Bronchial epithelial cell (primary cell): ENCODE results near the gene TMEM14A. TPM values are rescaled to one million over a fixed set of nuclear protein-coding genes. Genes with fewer than 3 reads are reported as not detected.

Experiments
- DNase-seq: peaks from one replicate; pipeline ENCODE4 v3.0.0-alpha.2; 2010; ENCODE audit warnings: low read depth
- FAIRE-seq: peaks from 2 replicates; lab custom pipeline; 2011; peaks lifted over from hg19 to GRCh38; lab: Jason Lieb, UNC
- H3K27me3 ChIP-seq: 2 replicates; pipeline ENCODE4 v1.5.1; 2011; ENCODE audit warnings: low read length; ENCODE audit not compliant: control insufficient read depth, insufficient read depth
- H3K36me3 ChIP-seq: 2 replicates; pipeline ENCODE4 v1.5.1; 2011; ENCODE audit warnings: low read length; ENCODE audit not compliant: control insufficient read depth, insufficient read depth
- H3K4me3 ChIP-seq: 2 replicates; pipeline ENCODE4 v1.5.1; 2011; ENCODE audit warnings: mild to moderate bottlenecking, low read depth, low read length, control low read depth
- CTCF ChIP-seq: IDR thresholded peaks from 2 replicates; pipeline ENCODE4 v1.5.1; 2011; ENCODE audit warnings: mild to moderate bottlenecking, moderate library complexity, low read length, control low read depth, inconsistent platforms; ENCODE audit not compliant: insufficient read depth, severe bottlenecking
- total RNA-seq: library from RNA; depleted of rRNA; stranded (reverse); fragments of >200 nt; gene quantifications from 2 replicates; pipeline ENCODE4 v1.2.1, GENCODE V29; 2014

Gene TMEM14A
- total RNA-seq, 1 donor from 2014 or later: 22.6 TPM

- Histone ChIP-seq H3K4me3 (no peak overlapping the region), H3K36me3 (no peaks in the 10 kb centered on the region), H3K27me3 (no peaks in the 10 kb centered on the region)
- TF ChIP-seq CTCF: no peak
- FAIRE-seq: no peak
- DNase-seq: no peak
These were observed 13.0 kb upstream of the TMEM14A start for GRCh38 chr6:52657870-52658269.

DNA sequence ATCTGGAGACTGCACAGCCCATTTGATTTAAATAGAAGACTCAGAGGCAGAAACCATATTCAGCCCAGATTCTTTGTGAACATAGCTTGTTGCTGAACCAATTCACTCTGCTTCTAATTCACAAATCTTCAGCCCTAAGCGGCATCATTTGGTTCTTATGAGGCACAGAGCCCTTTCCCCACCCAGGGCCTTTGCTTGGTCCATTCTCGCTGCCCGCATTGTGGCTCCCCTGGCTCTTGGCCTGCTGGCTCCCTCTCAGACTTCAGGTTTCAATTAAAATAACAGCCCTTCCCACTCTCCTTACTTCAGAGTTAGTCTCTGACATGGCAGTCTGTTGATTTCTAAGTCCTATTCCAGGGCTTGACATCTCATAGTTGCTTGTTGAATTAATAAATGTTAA, 9.4 kb upstream of the TMEM14A start:
- DNase-seq (no peak), FAIRE-seq (no peak)
- no peaks in the 10 kb centered on the region for H3K27me3 ChIP-seq
- no peaks in the 10 kb centered on the region for H3K36me3 ChIP-seq
- no peak for TF ChIP-seq CTCF
- no peak overlapping the region for H3K4me3 ChIP-seq

DNA sequence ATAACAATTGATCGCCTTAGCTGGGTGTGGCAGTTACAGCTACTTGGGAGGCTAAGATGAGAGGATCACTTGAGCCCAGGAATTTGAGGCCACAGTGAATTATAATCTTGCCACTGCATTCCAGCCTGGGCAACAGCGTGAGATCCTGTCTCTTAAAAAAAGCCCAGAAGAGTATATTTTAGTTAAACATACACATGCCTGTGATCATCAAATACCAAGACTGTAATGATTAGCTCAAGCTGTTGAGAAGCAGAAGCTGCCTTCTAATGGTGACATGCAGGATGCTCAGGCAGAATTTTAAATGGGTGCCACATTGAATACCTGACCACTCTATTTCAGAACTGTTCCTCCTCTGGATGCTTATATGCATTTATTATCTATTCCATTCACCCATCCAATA, 8.9 kb upstream of the TMEM14A start:
- no peak for FAIRE-seq
- DNase-seq: no peak
- Histone ChIP-seq H3K27me3 (no peaks in the 10 kb centered on the region), H3K36me3 (no peaks in the 10 kb centered on the region), H3K4me3 (no peak overlapping the region)
- no peak for TF ChIP-seq CTCF

DNA sequence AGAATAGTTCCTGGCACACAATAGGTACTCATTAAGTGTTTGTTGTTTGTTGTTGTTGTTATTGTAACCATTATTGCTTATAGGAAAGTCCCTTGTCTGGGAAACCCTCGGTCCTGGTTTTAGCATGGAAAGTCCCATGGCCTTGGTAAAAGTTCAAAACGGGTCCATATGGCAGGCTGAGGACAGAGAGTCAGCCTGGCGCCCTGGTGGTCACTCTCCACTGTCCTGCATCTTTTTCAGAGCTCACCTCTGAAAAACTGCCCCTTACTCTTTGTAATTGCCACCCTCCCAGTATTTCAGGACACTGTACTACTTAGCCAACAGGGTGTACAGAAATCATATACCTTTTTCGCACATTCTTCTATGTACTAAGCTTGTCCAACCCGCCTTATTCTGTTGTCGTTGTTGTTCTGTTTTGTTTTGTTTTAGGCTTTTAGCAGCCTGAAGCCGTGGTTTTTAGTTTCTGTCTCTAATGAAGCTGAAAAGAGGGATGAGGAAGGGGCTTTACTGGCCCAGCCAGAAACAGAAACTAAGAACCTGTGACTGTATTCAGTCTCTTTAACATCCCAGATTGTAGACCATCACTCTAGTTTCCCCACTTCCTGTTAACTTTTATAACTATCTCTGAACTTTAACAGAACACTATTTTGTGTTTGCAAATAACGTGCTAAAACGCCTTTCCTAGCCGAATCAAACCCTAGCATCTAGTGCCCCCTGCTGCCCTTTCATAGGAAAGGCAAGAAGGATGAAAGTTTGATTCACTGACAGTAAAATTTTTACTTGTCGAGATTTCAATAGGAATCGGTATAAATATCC, 7.6 kb upstream of the TMEM14A start:
- DNase-seq: peak; percentile 64
- H3K4me3 ChIP-seq: peak overlapping the region; percentile 63
- peak; percentile 63 for TF ChIP-seq CTCF

GRCh38 chr6:52663936-52664185, 7.1 kb upstream of the TMEM14A start:
- no peak for TF ChIP-seq CTCF
- FAIRE-seq: no peak
- Histone ChIP-seq H3K4me3 (peak overlapping the region; percentile 63), H3K27me3 (no peaks in the 10 kb centered on the region), H3K36me3 (no peaks in the 10 kb centered on the region)
- DNase-seq: no peak

More for the DNA sequence above, 7.6 kb upstream of the TMEM14A start:
- no peak for FAIRE-seq
- no peaks in the 10 kb centered on the region for H3K36me3 ChIP-seq
- no peaks in the 10 kb centered on the region for H3K27me3 ChIP-seq
